ENCODE measurements around the gene BDKRB1.

The BDKRB1 gene

GRCh38 chr14:96263347-96264199 is 7.6 kb downstream of the BDKRB1 start:
- no peak for DNase-seq

GRCh38 chr14:96264200-96264553 is 8.2 kb downstream of the BDKRB1 start:
- DNase-seq = no peak

GRCh38 chr14:96264853-96265252 is 8.8 kb downstream of the BDKRB1 start:
- DNase-seq = no peak

GRCh38 chr14:96265383-96266095 is 9.5 kb downstream of the BDKRB1 start:
- no peak for DNase-seq

- DNase-seq = no peak
Measured at GRCh38 chr14:96267336-96267735, 11.3 kb downstream of the BDKRB1 start.

- no peak for DNase-seq
Measured at GRCh38 chr14:96267916-96268315, 11.9 kb downstream of the BDKRB1 start.

GRCh38 chr14:96268431-96269358 is 12.7 kb downstream of the BDKRB1 start:
- DNase-seq = peak; percentile 19

GRCh38 chr14:96269359-96269710 is 13.3 kb downstream of the BDKRB1 start:
- no peak for DNase-seq

- no peak for DNase-seq
Measured at GRCh38 chr14:96270565-96271420, 14.8 kb downstream of the BDKRB1 start.

GRCh38 chr14:96271421-96271762 is 15.4 kb downstream of the BDKRB1 start:
- no peak for DNase-seq

GRCh38 chr14:96272777-96273473 is 16.9 kb downstream of the BDKRB1 start:
- no peak for DNase-seq

GRCh38 chr14:96273629-96274028 is 17.6 kb downstream of the BDKRB1 start:
- DNase-seq = no peak

- DNase-seq = no peak
Measured at GRCh38 chr14:96274122-96274521, 18.1 kb downstream of the BDKRB1 start.

- DNase-seq = no peak
Measured at GRCh38 chr14:96274543-96274942, 18.5 kb downstream of the BDKRB1 start.

- no peak for DNase-seq
Measured at GRCh38 chr14:96275177-96276112, 19.4 kb downstream of the BDKRB1 start.

- DNase-seq = no peak
Measured at GRCh38 chr14:96277890-96278289, 21.9 kb downstream of the BDKRB1 start.

- DNase-seq = no peak
Measured at GRCh38 chr14:96279564-96279963, 23.6 kb downstream of the BDKRB1 start.

GRCh38 chr14:96280104-96280503 is 24.1 kb downstream of the BDKRB1 start:
- no peak for DNase-seq

- DNase-seq = no peak
Measured at GRCh38 chr14:96281486-96281885, 25.5 kb downstream of the BDKRB1 start.

- no peak for DNase-seq
Measured at GRCh38 chr14:96284008-96284407, 28.0 kb downstream of the BDKRB1 start.

GRCh38 chr14:96284430-96284829 is 28.4 kb downstream of the BDKRB1 start:
- no peak for DNase-seq

Measured in GOT3 (cell line).